Germinal center (tissue), 1 donor: ENCODE data around the gene STRIT1.
"Not testable (repeated sequence)": the region's sequence is repeated elsewhere in the genome, so short reads cannot be mapped to it uniquely, and the experiment has no call there.

Source experiments
- DNase-seq: peaks from one replicate; pipeline ENCODE4 v3.0.0; 2012; ENCODE audit warnings: mixed read lengths, low spot score

The STRIT1 gene

DNA sequence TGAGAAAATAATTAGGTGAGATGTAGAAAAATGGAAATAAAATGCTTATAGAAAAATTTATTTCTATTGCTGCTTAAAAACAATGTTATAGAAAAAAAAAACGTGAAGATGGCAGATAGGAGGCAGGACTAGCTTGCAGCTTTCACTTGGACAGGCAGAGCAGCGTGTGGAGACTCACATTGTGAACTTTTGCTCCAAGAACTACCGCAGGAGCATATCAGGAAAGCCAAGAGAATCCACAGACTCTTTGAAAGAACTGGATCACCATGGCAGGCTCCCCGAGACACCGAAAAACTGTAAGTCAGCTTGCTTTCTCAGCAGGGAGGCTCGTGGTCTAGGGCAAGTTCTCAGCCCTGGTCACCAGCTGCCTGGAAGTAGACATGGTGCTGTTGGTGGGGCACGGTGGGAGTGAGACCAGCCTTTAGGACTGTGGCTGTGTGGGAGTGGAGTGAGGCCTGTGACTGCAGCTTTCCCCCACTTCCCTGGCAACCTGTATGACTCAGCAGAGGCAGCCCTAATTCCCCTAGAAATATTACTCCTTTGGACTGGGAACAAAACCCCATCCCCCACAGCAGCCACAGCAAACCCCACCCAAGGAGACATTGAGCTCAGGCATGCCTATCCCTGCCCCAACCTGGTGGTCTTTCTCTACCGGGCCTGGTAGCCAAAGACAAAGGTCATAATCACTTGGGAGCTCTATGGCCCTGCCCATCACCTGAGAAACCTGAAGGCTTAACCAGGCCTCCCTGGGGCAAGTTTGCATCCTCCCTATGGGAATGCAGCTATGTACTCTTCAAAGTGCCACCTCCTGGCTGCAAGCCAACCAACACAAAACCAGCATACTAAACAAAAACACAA, 22.8 kb downstream of the STRIT1 start:
- no peak for DNase-seq

GRCh38 chr3:155270063-155270462, 23.4 kb downstream of the STRIT1 start:
- no peak for DNase-seq

- DNase-seq: not testable (repeated sequence)
Measured at GRCh38 chr3:155262855-155263254, 30.6 kb downstream of the STRIT1 start.

- DNase-seq: no peak
Measured at GRCh38 chr3:155262295-155262694, 31.2 kb downstream of the STRIT1 start.

GRCh38 chr3:155254445-155254844, 39.0 kb downstream of the STRIT1 start:
- no peak for DNase-seq

GRCh38 chr3:155252535-155252934, 40.9 kb downstream of the STRIT1 start:
- no peak for DNase-seq

DNA sequence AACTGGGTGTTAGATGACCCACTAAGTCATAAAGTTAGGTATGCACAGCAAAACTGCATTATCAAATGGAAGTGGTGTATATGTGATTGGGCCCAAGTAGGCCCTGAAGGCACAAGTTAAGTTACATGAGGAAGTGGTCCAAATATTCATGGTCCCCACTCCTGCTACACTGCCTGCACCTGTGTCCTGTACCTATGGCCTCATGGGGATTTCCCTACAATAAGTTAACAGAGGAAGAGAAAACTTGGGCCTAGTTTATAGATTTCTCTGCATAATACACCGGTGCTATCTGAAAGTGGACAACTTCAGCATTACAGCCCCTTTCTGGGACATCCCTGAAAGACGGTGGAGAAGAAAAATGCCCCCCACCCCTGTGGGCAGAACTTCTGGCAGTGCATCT, 41.5 kb downstream of the STRIT1 start:
- DNase-seq: no peak

- no peak for DNase-seq
Measured at GRCh38 chr3:155248531-155249187, 44.8 kb downstream of the STRIT1 start.

DNA sequence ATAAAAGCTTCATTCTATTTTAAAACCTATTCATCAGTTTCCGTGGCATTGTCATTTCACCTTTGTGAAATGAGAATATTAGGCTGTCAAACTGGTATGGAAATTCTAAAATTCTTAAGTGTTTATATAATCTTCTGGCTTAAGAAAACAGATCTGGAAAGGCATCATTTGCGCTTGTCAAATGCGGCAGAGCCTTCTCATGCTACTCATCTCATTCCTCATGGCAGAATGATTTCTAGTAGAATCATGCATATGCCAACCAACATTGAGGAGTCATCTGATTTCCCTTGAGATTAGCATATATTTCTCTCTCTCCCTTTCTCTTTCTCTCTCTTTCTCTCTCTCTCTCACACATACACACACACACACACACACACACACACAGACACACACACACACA, 48.8 kb downstream of the STRIT1 start:
- DNase-seq: no peak

DNA sequence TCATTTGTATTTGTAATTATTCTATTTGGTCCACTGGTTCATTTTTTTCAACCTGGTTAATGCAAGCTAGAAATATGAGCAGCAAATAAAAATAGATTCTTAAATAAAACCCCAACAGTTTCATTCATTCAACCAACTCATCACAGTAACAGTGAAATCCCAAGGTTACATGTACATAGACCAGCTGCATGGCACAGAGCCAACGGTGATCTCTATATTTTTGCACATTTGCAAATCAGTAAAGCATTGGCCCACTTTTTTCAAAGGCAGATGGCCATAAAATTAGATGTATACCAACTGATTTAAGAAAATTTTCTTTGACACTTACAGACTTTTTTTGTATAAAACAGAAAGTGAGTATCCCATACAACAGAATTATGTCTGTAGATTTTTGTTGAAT, 49.3 kb downstream of the STRIT1 start:
- DNase-seq: peak; percentile 37

DNA sequence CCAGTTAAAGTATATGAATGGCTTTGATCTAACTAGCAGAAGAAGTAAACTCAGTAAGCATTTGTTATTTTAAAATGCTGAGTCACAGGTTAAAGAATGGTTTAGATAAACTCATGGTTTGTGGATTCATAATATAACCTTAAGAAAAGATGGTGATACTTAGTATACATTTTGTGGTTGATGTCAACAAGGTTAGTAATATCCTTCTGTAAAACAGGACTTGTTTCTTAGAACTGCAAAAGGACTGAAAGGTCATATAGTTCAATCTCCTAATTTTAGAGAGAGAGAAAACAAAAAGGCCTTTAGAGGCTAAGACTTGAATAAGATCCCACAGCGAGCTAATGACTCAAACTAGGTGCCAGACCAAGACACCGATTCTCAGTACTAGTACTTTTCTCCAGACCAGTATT, 50.0 kb downstream of the STRIT1 start:
- no peak for DNase-seq

GRCh38 chr3:155242342-155242741, 51.1 kb downstream of the STRIT1 start:
- DNase-seq: no peak

DNA sequence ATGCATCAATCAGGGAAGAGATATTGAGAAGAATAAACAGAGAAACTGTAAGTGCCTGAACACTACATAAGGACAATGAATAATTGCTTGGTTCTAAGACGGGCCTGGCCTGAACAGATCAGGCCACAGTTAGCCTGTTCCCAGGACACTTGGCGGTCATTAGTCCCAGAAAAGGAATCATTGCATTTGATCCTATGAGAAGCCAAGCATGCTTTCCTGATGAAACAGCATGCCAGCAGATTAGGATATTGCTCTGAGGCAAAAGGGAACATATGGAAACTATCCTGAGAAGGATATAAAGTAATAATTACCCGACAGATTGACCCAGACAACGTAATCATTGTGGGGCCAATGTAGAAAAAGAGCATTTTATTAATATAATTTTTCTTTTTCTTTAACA, 51.9 kb downstream of the STRIT1 start:
- no peak for DNase-seq
